ENCODE measurements around the gene KLHL26. TPM values are rescaled to one million over a fixed set of nuclear protein-coding genes. Genes with fewer than 3 reads are reported as not detected.
"Not testable (repeated sequence)": the region's sequence is repeated elsewhere in the genome, so short reads cannot be mapped to it uniquely, and the experiment has no call there.

KLHL26 gene
- total and polyA plus RNA-seq, 2 donors from 2014 or later: 5.6 to 16.1 TPM

DNA sequence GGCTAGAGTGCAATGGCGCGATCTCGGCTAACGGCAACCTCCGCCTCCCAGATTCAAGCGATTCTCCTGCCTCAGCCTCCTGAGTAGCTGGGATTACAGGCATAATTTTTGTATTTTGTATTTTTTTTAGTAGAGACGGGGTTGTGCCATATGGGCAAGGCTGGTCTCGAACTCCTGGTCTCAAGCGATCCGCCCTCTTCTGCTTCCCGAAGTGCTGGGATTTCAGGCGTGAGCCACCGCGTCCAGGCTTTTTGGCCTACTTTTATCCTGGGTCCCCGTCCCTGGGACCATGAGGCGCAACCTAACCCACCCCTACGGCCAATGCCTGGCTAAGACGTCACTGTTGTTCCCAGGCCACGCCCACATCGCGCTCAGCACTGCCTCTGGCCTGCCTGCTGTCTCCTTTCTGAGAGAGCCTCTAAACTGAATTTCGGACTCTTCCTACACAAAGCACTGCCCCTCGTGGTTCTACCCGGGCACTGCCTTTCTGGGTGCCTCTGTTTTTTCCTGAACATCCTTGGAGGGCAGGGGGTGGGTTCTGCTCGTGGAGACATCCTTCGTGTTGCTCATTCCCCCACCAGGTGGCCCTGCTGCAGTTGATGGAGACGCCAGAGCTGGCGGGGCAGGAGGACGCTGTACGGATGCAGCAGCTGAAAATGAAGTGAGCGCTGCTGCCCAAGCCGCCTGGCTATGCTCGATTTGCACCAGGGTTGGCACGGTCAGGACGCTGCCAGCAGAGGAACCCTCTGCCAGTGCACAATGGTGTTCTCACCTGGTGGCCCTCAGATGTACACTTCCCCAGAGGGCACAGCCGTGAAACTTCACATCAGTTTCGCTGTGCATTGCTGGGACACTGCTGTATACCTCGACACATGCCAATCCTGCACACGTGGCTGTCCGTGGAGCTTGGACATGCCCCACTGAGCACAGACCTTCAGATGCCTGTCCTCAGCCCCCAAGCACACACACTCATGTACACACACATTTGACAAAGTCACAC is 46.3 kb upstream of the KLHL26 start:
- TF ChIP-seq, protein P1, sequence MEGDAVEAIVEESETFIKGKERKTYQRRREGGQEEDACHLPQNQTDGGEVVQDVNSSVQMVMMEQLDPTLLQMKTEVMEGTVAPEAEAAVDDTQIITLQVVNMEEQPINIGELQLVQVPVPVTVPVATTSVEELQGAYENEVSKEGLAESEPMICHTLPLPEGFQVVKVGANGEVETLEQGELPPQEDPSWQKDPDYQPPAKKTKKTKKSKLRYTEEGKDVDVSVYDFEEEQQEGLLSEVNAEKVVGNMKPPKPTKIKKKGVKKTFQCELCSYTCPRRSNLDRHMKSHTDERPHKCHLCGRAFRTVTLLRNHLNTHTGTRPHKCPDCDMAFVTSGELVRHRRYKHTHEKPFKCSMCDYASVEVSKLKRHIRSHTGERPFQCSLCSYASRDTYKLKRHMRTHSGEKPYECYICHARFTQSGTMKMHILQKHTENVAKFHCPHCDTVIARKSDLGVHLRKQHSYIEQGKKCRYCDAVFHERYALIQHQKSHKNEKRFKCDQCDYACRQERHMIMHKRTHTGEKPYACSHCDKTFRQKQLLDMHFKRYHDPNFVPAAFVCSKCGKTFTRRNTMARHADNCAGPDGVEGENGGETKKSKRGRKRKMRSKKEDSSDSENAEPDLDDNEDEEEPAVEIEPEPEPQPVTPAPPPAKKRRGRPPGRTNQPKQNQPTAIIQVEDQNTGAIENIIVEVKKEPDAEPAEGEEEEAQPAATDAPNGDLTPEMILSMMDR (IDR thresholded peaks at IDR 0.05; ENCODE audit: borderline replicate concordance, extremely low read depth, insufficient read depth): no peak
- H3K27ac ChIP-seq (ENCODE audit: low read depth in 2 of 2, low read length in 2 of 2): no peak overlapping the region
- FAIRE-seq: no peak
- H3K9ac ChIP-seq (ENCODE audit: low read length in 3 of 3): no peak overlapping the region
- intact Hi-C loops (cut with DNase I): loop anchor here (10.0 kb wide), 1 partner anchor 254 kb away; no protein-coding TSS in a partner anchor
- DNase-seq: peak; percentile 82 to 96 (median 94)
- H3K4me1 ChIP-seq (ENCODE audit: control insufficient read depth in 2 of 3, insufficient read depth in 2 of 3, low read depth in 1 of 3, low read length in 3 of 3): peaks cover 0 to 19% (median 0%) of the 10 kb centered on the region in 3 donors
- H3K27me3 ChIP-seq (ENCODE audit: control insufficient read depth, insufficient read depth, low read length): peaks cover 2% of the 10 kb centered on the region
- no peaks in the 10 kb centered on the region for H3K9me3 ChIP-seq (ENCODE audit: control insufficient read depth in 2 of 3, insufficient read depth in 1 of 3, low read length in 3 of 3)
- H3K4me3 ChIP-seq (ENCODE audit: low read length in 3 of 3): peak overlapping the region in 1 of 3 donors; percentile 21
- peaks cover 0 to 3% (median 2%) of the 10 kb centered on the region in 3 donors for H3K36me3 ChIP-seq (ENCODE audit: control insufficient read depth in 2 of 3, insufficient read depth in 3 of 3, low read length in 3 of 3)

DNA sequence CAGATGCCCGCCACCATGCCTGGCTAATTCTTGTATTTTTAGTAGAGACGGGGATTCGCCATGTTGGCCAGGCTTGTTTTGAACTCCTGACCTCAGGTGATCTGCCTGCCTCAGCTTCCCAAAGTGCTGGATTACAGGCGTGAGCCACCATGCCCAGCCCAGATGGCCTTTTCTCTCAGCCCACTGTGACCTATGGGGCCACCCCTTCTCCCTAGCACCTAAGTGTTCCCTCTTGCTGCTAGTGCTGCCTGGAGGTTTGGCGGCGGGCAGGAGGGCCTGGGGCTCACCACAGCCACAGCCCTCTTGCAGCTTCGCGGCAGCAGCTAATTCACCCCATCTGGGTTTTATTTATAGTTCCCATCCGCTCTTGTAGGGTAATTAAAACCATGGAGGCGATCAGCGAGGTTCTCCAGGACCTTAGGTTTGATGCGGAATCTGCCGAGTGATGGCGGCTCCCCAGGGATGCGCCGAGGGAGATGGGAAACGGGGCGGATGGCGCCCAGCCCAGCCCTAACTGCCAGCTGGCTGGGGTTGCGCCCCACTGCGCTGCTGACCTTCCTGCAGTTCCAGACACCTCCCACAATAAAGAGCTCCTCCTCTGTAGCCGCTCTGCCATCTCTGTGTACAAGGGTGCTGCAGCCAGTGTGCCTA is 45.0 kb upstream of the KLHL26 start:
- intact Hi-C loops (cut with DNase I): loop anchor here (10.0 kb wide), 1 partner anchor 253 kb away; no protein-coding TSS in a partner anchor
- H3K4me1 ChIP-seq (ENCODE audit: control insufficient read depth in 2 of 3, insufficient read depth in 2 of 3, low read depth in 1 of 3, low read length in 3 of 3): peaks cover 0 to 19% (median 0%) of the 10 kb centered on the region in 3 donors

DNA sequence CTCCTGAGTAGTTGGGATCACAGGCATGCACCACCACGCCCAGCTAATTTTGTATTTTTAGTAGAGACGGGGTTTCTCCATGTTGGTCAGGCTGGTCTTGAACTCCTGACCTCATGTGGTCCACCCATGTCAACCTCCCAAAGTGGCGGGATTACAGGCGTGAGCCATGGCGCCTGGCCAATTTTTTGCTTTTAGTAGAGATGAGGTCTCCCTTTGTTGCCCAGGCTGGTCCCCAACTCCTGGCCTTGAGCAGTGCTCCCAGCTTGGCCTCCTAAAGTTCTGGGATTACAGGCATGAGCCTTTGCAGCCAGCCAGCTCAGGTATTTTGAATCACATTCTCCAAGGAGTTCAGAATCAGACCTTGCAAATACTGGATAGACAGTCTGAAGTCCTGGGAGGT is 44.1 kb upstream of the KLHL26 start:
- intact Hi-C loops (cut with DNase I): loop anchor here (10.0 kb wide), 1 partner anchor 252 kb away; no protein-coding TSS in a partner anchor
- peaks cover 0 to 19% (median 0%) of the 10 kb centered on the region in 3 donors for H3K4me1 ChIP-seq (ENCODE audit: control insufficient read depth in 2 of 3, insufficient read depth in 2 of 3, low read depth in 1 of 3, low read length in 3 of 3)
- DNase-seq; H3K9ac ChIP-seq (ENCODE audit: low read length in 3 of 3); H3K27me3 ChIP-seq (ENCODE audit: control insufficient read depth, insufficient read depth, low read length); FAIRE-seq; H3K4me3 ChIP-seq (ENCODE audit: low read length in 3 of 3); H3K36me3 ChIP-seq (ENCODE audit: control insufficient read depth in 2 of 3, insufficient read depth in 3 of 3, low read length in 3 of 3); H3K27ac ChIP-seq (ENCODE audit: low read depth in 2 of 2, low read length in 2 of 2); H3K9me3 ChIP-seq (ENCODE audit: control insufficient read depth in 2 of 3, insufficient read depth in 1 of 3, low read length in 3 of 3): not testable (repeated sequence)

More for the DNA sequence above, 45.0 kb upstream of the KLHL26 start:
- no peaks in the 10 kb centered on the region for H3K9me3 ChIP-seq (ENCODE audit: control insufficient read depth in 2 of 3, insufficient read depth in 1 of 3, low read length in 3 of 3)
- FAIRE-seq: no peak
- H3K27me3 ChIP-seq (ENCODE audit: control insufficient read depth, insufficient read depth, low read length): peaks cover 2% of the 10 kb centered on the region
- peaks cover 0 to 3% (median 2%) of the 10 kb centered on the region in 3 donors for H3K36me3 ChIP-seq (ENCODE audit: control insufficient read depth in 2 of 3, insufficient read depth in 3 of 3, low read length in 3 of 3)
- H3K9ac ChIP-seq (ENCODE audit: low read length in 3 of 3): no peak overlapping the region
- no peak overlapping the region for H3K27ac ChIP-seq (ENCODE audit: low read depth in 2 of 2, low read length in 2 of 2)
- H3K4me3 ChIP-seq (ENCODE audit: low read length in 3 of 3): no peak overlapping the region
- TF ChIP-seq, protein P1 (IDR thresholded peaks at IDR 0.05; ENCODE audit: borderline replicate concordance, extremely low read depth, insufficient read depth): no peak
- peak in 1 of 5 donors; percentile 28 for DNase-seq
